ENCODE measurements around the gene SENP1.

Gene SENP1

DNA sequence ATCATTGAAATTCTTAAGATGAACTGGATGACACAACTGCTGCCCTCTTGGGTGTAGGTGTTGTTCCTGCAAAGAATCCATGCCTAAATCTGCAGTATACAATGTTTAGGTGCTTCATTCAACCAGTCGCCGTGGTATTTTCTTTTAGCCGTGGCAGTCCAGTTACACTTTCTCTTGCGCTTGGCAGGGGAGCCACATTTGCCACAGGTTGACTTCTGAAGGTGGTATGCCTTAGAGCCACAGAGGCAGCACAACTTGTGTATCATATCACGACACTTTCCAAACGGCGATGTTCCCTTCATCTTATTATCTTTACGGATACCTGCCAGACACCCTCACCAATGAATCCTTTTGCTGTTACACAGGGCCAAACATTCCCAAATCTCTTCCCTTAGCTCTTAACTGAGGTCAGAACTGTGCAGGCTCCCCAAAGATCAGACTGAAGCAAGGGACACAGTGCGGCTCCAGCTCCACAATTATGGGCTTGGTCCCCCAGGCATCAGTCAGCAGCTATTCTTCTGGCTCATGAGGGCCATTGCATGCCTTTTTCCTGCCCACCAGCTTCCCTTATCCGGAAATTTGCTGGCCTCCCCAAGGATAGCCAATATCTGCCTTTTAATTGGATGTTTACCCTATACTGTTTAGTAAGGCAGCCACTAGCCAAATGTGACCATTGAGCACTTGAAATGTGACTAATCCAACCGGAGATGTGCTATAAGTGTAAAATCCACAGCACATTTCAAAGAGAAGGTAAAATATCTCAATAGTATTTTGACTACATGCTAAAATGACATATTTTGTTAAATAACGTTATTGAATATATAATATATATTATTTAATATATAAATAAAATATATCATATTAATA lies 50.7 kb downstream of the SENP1 start:
- DNase-seq (ENCODE audit: extremely low read depth, low read depth) = no peak
- TF ChIP-seq CTCF (IDR thresholded peaks at IDR 0.05; ENCODE audit: low read depth, low read length) = no peak

- TF ChIP-seq CTCF (IDR thresholded peaks at IDR 0.05; ENCODE audit: low read depth, low read length) = no peak
- DNase-seq (ENCODE audit: extremely low read depth, low read depth) = no peak
These were observed 52.0 kb downstream of the SENP1 start for GRCh38 chr12:48053883-48054282.

- TF ChIP-seq CTCF (IDR thresholded peaks at IDR 0.05; ENCODE audit: low read depth, low read length) = no peak
- no peak for DNase-seq (ENCODE audit: extremely low read depth, low read depth)
These were observed 52.8 kb downstream of the SENP1 start for GRCh38 chr12:48053122-48053521.

DNA sequence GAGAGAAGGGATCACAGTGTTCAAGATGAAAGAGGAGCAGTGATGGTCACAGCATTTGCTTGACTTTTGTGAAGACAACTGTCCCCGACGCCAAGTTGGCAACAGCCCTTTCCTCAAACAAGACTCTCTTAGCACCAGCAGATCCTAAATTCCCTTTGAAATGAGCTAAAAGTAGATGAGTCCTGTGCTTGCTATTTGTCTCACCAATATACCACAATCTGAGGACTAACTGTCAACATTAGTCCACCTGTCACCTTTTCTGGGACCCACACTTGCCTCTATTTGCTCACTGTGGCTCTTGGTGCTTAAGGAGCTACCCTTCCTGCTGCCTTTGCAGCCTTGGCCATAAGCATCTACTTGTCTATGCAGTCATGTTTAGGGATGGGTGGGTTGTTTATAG lies 54.2 kb downstream of the SENP1 start:
- TF ChIP-seq CTCF (IDR thresholded peaks at IDR 0.05; ENCODE audit: low read depth, low read length) = no peak
- DNase-seq (ENCODE audit: extremely low read depth, low read depth) = no peak

DNA sequence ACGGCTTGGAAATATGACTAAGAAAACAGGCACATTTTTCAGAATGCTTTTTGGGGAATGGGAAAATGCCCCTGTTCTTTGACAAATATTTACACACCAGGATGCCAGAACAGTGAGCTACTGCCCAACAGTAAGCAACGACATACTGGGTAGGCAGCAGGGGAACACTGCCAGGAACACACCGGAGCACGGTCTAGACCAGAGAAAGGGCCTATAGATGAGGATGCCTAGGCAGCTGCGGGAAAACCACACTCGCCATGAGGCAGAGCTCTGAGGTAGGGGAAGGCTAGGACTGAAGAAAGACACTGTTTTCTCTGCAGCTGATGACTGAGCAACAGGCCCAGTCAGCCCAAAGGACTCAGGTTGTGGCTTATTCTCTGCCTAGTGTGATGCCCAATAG lies 55.7 kb downstream of the SENP1 start:
- TF ChIP-seq CTCF (IDR thresholded peaks at IDR 0.05; ENCODE audit: low read depth, low read length) = no peak
- DNase-seq (ENCODE audit: extremely low read depth, low read depth) = no peak

GRCh38 chr12:48045965-48046518 lies 59.8 kb downstream of the SENP1 start:
- DNase-seq (ENCODE audit: extremely low read depth, low read depth) = no peak
- TF ChIP-seq CTCF (IDR thresholded peaks at IDR 0.05; ENCODE audit: low read depth, low read length) = no peak

GRCh38 chr12:48045061-48045846 lies 60.6 kb downstream of the SENP1 start:
- DNase-seq (ENCODE audit: extremely low read depth, low read depth) = no peak
- TF ChIP-seq CTCF (IDR thresholded peaks at IDR 0.05; ENCODE audit: low read depth, low read length) = no peak
